Measurements from ENCODE around the gene TBATA.
"Not testable (repeated sequence)": the region's sequence is repeated elsewhere in the genome, so short reads cannot be mapped to it uniquely, and the experiment has no call there.

TBATA gene

DNA sequence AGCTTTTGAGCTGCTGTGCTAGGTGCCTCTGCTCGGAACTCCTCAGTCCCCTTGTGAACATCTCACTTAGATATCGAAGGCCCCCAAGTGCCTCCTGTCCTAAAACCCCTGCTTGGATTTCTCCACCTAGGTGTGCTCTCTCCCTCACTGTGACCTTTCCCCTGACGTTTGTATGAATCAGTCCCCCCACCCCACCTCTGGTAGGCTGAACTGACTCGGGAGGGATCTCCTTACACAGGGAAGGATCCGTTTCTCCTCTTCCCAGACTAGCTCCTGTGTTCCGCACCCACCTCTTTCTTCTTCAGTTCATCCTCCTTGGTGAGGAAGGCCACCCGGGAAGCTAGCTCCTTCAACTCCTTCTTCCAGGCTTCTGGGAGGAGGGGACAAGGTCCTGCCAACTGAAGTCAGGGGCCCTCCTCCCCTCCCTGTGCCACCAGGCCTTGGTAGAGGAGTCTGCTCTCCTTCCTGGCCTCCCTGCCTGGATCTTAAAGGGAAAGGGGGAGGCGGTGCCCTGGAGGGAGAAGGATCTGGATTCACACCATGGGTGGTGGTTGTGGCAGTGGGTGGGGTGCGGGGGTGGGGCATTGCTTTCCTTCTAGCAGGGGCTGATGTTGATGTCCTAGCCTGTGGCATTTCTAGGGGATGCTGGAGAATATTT lies 6.8 kb downstream of the TBATA start:
- no peak for DNase-seq (ENCODE audit: low read depth)

DNA sequence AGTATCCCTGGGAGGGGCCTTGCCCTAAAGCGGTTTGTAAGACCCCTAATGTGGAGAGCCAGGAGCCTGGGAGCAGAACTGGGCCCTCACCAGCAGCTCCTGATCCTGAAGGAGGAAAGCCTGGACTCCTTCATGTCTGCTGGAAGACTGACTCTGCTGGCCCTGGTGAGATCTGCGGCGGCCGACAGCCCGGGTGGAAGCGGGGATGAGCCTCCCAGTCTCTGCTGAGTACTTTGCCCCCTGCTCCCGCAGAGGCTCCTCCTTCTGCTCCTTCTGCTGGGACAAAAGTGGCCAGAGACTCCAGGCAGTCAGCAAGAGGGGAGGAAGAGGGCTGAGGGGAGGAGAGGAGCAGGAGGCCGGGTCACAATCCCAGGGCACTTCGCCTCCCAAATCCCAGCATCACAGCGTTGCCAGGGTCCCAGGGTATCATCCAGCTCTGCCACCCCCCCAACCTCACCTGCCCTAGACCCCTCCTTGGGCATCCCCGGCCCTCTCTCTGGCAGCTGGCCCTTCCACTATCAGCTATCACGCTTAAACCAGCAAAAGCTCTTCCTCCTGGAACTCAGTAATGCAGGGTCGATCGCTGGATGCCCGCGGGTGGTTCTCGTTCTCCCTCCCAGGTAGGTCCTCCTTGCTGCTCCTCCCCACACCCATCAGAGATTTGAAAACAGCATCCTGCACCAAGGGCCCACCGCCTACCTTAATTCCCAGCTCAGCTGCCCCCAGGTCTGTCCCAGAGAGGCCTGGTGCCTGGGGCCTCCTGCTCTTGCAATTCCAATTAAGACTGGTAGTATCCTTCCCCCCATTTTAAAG lies 7.9 kb downstream of the TBATA start:
- no peak for DNase-seq (ENCODE audit: low read depth)

DNA sequence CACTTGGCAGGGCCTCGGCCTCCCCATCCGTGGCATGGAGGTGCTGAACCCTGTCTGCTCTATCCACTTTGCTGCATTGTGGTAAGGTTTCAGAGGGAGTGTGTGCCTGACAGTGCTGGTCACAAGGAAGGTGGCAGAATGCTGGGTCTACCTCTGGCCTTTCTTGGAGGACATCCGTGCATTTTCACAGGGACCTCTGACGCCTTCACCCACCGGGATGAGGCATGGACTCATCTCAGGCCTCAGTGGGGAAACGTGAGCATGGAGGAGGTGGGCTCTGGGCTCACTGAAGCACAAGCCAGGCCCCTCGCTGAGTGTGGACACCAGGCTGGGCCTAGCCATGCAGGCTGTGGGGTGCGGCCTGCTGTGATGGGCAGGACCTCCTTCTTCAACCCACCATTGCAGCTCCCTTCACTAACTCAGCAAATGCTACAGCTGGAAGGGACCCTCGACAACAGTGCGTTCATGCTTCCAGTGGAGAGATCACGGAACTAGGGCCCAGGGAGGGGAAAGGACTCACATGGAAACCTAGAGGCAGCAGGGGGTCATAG lies 8.6 kb downstream of the TBATA start:
- no peak for DNase-seq (ENCODE audit: low read depth)

DNA sequence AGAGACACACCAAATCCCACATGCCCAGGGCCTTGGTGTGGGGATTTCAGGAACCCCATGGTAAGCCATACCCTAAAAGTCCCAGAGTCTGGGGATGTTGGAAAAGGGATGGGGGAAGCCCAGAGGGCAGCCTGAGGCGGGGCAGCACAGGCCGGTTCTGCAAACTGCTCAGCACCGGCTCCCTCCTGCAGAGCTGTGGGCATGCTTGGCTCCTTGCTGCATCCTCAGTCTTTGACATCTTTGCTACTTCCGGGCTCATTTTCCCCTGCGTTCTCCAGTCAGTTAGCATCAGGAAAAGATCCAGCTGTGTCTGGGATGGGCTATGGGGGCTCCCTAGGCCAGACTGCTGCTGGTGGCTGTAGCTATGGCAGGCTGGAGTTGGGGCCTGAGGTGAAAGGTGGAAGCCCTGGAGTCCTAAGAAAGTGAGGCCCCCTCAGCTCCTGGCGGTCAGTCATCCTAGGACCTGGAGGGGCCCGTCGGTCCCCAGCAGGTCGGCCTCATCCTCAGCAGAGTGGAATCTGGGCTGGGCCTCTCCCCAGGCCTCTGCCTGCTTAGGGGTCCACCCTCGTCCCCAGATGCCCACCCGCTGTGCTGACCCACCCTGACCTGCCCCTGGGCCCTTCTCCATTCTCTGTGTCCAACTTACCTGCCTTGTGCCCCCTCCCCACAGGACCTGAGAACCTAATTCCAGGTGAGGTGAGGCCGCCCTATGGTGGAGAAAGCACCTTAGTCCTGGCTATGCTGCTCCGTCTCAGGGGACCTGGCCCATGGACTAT lies 9.3 kb downstream of the TBATA start:
- DNase-seq (ENCODE audit: low read depth), result no peak

DNA sequence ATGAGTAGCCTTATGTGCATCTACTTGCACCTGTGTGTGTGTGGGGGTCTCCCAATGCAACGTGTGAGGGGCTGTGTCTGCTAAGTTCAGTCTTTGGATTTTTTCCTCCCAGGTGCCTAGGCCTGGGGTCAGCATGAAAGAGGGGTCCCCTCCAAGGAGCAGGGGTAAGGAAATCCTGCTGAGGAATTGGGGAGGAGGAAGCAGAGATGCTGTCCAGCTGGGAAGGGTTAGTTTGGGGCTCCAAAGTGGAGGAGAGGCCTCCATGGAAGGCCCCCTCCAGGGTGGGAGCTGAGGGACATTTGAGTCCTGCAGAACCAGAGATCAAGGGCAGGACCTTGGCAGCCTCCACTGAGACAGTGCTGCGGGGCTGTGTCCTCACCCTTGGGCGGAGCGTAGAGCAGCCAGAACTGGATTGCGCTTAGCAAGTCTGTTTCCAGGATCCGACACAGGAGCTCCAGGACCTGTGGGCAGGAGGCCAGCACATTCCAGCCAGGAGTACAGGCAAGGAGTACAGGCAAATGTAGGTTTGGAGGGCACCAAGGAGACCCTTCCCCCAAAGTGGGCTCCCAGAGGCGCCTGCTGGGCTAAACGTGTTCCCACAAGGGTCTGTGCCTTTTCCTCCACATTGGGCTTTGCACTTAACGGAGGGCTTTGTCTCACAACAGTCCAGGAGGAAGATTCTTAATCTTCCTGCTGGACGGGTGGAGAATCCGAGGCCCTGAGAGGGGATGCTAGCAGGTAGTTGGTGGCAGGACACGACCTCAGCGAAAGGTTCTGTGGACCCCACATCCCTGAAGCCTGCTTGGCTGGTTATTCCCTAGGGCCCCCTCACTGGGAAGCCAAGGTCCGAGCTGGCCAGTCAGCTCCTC lies 10.1 kb downstream of the TBATA start:
- no peak for DNase-seq (ENCODE audit: low read depth)

DNA sequence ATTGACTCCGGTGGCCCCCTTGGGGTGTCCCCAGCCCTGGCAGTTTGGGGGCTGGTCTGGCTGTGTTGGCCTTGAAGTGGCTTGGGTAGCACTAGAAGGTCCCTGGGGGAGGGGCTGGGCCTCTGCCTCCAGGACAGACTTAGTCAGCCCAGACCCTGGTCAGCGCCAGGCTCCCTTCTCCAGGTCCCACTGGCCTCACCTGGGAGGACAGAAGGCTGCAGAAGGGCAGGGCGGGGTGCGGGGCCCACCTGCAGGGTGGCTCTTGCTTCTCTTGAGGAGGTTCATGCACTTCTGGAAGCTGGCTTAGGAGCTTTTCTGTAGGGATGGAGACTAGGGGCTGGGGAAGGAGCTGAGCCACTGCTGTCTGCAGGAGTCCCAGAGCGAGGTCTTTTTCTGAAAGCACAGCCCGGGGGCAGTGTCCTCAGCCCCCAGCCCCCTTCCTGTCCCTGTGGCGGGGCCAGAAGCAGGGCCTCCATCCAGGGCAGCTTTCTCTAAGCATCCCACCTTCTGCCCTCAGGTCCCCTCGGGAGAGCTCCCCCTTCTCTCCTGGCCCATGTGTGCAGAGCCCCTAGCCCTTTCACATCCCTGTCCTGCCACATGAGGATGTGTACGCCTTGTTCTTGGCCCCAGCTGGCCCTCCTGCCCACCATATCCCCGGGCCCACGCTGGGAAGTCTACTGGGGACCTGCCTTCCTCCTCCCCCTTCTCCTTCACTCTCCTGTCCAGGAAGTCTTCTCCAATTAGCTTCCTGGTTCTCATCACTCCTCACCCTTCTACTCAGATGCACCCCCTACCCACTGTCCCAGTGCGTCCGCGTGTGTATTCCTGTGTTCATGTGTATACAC lies 11.0 kb downstream of the TBATA start:
- no peak for DNase-seq (ENCODE audit: low read depth)

DNA sequence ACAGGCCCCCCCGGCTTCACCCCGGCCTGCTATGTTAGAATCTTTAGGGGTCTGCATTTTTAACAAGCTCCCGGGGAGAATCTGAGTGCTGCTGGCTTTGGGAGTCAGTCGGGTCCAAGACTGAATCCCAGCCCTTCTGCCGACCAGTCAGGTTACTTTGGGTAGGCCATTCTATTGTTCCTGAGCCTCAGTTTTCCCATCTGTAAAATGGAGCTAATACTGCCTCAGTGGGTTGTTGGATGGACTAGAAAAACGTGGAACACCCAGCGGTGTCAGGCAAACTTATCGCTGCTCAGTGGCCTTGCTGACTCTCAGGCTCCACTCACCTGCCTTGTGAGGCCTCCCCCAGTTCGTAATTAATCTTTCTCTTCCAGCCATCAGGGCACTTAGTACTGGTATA lies 11.7 kb downstream of the TBATA start:
- no peak for DNase-seq (ENCODE audit: low read depth)

DNA sequence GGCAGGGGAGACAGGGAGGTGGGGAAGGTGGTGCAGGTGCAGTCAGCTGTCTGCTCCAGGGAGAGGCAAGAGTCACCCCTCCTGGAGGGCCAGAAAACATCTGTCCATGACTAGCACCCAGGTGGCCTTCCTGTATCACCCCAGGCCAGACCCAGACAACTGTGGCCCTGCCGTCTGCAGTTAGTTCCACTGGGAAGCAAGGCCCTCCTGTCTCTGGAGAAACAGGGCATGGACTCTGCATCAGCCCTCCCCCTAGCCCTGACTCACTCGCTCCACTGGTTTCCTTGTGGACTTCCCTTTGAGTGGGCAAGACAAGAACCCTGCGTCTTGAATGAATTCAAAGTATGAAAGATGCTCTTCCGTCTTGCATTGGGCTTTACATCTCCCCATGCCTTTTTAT lies 12.6 kb downstream of the TBATA start:
- no peak for DNase-seq (ENCODE audit: low read depth)

DNA sequence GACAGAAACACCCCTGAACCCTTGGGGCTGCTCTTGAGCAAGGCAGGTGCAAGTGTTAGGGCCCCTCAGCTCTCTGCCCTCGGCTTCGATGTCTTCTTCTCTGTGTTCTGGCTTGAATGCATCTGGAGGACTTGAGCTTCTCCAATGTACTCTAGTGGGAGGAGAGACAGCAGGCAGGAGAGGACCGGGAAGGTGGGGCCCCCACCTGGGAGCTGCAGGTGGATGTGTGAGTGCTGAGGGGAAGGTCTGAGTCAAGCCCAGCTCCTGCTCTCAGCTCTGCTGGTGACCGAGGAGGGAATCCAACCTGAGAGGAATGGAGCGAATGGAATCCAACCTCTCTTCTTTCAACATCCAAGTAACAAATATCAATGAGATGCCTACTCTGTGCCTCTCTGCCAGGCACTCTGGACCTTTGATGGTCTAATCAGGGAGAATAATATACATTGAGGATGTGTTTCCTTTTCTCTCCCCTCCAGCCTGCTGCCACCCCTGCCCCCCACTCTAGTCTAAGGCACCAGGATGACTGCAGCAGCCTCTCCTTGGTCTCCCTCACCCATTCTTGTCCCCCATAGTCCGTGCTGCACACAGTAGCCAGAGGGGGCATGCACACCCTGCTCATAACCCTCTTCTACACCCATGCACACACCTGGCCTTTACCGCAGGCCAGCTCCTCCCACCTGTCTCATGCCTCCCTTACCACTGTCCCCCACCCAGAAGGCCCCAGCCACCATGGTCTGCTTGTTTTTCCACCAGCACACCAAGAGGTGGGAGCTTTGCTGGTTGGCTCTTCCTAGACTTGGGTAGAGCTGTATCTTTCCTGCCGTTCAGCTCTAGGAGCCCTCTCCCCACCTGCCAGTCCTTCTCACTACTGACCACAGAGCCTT lies 13.6 kb downstream of the TBATA start:
- no peak for DNase-seq (ENCODE audit: low read depth)

DNA sequence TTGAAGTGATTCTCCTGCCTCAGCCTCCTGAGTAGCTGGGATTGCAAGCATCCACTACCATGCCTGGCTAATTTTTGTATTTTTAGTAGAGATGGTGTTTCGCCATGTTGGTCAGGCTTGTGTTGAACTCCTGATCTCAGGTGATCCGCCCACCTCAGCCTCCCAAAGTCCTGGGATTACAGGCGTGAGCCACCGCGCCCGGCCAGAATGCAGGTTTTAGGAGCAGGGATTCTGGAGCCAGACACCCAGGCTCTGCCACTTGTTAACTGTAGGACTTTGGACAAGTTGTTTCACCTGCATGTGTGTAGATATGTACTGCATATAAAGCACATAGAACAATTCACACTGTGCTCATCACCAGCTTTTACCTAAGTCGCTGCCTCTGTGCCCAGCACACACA lies 14.7 kb downstream of the TBATA start:
- not testable (repeated sequence) for DNase-seq (ENCODE audit: low read depth)

DNA sequence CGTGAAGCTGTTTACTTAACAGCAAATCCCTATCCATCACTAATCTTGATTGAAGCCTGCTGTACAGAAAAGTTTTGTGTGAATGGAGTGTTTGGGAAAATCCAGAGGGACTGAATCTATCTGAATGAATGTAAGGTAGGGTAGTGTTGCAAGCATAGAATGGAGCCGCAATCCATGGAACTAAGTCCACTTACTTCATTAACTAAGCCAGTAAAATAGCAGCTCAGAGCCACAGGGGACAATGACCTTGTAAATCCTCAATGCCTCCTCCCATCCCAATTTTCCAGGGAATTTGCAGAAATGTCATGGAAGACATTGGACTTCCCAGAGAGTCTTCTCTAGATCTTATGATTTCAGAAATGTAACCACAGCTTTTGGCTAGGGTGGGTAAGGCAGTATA lies 15.2 kb downstream of the TBATA start:
- DNase-seq (ENCODE audit: low read depth), result no peak

DNA sequence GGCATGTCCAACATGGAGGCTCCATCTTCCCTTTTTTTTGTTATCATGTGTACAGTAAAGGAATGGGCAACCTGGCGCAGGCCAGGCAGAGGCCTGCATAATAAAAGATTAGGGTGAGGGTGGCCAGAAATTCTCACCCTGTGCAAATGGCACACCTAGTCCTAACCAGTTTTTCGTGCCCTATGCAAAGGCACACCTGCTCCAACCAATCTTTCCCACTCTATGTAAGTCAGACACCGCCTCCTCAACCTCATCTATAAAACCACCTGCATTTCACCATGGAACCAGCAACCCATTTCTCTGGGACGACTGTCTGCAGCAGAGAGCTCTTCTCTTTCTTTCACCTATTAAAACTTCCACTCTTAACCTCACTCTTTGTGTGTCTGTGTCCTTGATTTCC lies 16.1 kb downstream of the TBATA start:
- DNase-seq (ENCODE audit: low read depth), result no peak

DNA sequence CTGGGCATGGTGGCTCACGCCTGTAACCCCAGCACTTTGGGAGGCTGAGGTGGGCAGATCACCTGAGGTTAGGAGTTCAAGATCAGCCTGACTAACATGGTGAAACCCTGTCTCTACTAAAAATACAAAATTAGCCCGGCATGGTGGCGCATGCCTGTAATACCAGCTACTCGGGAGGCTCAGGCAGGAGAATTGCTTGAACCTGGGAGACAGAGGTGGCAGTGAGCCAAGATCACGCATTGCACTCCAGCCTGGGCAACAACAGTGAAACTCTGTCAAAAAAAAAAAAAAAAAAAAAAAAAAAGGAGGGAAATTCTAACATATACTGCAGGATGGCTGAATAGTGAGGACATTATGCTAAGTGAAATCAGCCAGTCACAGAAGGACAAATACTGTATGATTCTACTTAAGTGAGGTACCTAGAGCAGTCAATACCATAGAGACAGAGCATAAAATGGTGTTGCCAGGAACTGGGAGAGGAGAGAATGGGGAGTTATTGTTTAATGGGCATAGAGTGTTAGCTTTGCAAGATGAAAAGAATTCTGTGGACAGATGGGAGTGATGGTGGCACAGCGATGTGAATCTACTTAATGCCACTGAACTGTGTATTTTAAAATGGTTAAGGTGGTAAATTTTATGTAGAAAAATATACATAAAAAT lies 17.0 kb downstream of the TBATA start:
- not testable (repeated sequence) for DNase-seq (ENCODE audit: low read depth)

DNA sequence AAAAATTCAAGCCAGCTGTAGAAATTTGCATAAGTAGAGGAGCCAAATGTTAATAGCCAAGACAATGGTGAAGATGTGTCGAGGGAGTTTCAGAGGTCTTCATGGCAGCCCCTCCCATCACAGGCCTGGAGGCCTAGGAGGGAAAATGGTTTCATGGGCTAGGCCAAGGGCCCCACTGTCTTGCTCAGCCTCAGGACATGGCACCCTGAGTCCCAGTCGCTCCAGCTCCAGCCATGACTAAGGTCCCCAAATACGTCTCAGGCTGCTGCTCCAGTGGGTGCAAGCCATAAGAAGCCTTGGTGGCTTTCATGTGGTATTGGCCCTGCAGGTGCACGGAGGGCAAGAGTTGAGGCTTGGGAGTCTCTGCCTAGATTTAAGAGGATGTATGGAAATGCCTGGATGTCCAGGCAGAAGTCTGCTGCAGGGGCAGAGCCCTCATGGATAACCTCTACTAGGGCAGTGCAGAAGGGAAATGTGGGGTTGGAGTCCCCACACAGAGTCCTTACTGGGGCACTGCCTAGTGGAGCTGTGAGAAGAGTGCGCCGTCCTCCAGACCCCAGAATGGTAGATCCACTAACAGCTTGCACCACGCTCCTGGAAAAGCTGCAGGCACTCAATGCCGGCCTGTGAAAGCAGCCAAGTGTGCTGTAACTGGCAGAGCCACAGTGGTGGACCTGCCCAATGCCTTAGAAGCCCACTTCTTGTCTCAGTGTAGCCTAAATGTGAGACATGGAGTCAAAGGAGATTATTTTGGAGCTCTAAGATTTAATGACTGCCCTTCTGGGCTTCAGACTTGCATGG lies 19.2 kb downstream of the TBATA start:
- no peak for DNase-seq (ENCODE audit: low read depth)

DNA sequence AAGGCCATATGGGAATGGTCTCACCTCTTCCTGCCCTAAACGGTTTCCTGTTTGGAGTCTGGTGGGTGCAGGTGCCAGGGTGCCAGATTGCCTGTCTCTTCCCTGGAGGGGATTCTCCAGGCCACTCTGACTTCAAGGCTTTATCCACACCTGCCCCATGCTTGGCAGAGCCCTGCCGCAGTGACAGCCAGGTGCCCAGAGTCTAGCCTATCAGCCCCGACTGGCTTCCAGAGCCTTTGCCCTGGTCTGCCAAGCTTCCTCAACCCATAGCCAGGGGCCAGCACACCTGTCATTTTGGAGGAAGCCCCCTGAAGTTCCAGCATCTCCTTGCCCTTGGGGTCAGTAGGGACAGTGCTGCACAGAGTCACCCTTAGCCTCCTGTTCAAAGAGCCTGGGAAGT lies 21.6 kb downstream of the TBATA start:
- DNase-seq (ENCODE audit: low read depth), result no peak

DNA sequence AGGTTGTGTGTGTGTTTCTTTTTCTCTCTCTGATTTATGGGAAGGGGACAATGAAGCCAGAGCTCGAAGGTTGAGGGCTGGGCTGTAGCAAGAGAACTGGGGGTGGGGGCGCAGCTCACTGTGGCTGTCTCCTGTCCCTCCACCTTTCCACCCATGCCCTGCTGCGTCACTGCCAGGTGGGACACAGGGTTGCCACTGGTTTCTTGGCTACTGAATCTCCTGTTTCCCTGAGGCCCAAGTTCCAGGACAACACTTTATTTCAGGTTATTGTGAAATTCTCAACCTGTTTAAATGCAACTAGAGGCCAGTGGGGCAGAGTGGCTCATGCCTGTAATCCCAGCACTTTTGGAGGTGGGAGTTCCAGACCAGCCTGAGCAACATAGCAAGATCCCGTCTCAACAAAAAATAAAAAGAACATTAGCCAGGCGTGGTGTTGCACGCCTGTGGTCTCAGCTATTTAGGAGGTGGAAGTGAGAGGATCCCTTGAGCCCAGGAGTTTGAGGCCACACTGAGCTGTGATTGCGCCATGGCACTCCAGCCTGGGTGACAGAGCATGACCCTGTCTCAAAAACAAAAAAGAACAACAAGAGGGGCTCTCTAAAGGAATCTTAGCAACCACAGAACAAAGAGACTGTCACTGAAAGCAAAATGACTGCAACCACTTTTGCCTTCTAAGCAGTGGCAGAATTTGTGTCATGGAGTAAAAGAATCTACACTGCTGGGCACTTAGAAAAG lies 22.6 kb downstream of the TBATA start:
- DNase-seq (ENCODE audit: low read depth), result no peak

DNA sequence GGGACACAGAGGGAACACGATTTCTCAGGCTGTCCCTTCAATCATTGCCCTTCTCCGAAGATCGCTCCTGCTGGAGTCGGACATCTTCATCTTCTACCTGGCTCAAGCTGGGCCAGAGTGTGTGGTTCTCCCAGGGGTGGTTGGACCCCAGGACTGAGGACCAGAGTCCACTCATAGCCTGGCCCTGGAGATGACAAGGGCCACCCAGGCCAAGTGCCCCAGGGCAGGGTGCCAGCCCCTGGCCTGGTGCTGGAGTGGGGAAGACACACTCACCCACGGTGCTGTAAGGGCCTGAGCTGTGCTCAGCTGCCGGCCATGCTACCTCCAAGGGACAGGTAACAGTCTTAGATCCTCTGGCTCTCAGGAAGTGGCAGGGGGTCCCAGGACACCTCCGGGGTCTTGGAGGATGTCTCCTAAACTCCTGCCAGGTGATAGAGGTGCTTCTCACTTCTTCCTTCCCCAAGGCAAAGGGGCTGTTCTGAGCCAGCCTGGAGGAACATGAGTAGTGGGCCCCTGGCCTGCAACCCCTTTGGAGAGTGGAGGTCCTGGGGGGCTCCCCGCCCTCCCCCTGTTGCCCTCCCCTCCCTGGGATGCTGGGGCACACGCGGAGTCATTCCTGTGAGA lies 23.3 kb downstream of the TBATA start:
- no peak for DNase-seq (ENCODE audit: low read depth)

Data from stimulated activated CD8-positive, alpha-beta memory T cell treated with anti-CD3 and anti-CD28 coated beads, Interleukin-12 subunit alpha, Interleukin-12 subunit beta, amount 100 ng/mL, for 1 hour (primary cell).